Suppressor macrophage treated with lipopolysaccharide for 1 hour (primary cell): ENCODE results near the gene ZNF688.

Source experiments
- DNase-seq, 3 donors: peaks; one replicate each; pipeline ENCODE4 v3.0.0-alpha.2; 2020 to 2022

ZNF688 gene

DNA sequence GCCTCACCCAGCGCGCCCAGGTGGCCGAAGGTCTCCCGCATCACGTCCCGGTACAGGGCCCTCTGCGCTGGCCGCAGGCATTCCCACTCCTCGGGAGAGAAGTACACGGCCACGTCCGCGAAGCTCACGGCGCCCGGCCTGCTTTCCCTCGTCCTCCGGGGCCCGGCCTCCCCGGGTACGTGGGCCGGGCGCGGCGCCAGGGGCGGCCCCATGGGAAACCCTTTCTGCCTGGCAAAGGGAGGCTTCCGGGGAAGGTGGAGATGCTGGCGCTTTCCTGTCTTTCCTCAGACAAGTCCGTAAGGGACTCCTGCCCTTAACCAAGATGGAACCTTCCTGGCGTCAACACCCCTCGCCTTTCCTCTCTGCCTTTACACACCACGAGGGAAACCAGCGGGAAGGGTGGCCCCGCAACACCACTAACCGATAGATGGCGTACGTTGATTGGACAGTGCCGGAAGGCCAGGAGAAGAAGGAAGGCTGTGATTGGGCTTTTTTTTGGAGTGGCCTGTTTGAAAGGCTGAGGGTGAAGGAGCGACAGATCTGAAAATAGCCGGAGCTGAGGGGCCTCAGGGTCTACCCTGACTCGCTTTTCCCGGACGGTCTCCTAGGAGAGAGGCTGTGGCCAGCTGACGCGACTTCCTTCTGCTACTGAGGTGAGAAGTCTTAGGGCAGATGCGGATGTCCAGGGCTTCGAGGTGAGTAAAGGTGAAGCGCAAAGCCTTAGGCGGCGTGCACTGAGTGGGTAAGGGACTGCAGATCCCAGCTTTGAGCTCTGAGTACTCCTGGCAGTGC is 14.1 kb upstream of the ZNF688 start, which contains the start of gene ZNF785:
ZNF785 (minus strand) TSS at position 298 of the 792 bp plus-strand sequence; CDS start at position 212, 86 bp downstream.
- peak; percentile 97 to 98 (median 98) for DNase-seq

DNA sequence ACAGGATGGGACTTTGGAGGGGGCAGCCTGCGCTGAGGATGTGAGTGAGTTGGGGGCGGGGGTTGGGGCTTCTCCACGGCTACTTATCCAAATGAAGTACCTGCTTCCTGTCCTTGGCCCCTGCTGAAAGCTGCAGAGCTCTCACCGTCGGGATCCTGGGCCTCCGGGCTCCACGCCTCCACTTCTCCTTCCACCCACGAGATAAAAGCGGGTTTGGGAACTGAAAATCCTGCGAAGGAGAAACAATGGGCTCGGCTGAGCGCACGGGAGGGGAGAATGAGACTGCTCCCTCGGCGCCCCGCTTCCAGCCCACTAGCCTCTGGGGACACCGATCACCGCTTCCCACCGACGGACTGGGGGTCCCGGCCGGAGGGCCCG is 13.5 kb upstream of the ZNF688 start:
- DNase-seq = peak; percentile 59 to 68 (median 60)

DNA sequence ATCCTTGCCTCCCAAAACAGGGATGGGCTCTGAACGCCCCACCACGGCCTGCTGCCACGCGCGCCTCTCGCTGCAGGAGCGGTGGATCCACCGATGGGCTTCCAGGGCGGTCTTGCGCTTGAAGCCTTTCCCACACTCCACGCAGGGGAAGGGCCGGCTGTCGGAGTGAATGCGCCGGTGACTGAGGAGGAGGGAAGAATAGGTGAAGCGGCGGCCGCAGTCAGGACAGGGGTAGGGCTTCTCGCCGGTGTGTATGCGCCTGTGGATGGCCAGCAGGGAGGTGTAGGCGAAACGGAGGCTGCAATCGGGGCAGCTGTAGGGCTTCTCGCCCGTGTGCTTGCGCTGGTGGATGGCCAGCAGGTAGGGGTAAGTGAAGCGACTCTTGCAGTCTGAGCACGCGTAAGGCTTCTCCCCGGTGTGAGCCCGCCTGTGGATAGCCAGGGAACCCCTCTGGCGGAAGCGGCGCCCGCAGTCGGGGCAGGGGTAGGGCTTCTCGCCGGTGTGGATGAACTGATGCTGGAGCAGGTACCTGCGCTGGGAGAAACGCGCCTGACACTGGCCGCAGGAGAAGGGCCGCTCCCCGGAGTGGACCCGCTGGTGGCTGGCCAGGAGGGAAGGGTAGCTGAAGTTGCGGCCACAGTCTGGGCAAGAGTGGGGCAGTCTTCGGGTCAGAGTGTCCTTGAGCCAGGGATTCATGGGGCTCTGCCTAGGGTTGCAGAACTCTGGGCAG is 11.3 kb upstream of the ZNF688 start:
- no peak for DNase-seq

DNA sequence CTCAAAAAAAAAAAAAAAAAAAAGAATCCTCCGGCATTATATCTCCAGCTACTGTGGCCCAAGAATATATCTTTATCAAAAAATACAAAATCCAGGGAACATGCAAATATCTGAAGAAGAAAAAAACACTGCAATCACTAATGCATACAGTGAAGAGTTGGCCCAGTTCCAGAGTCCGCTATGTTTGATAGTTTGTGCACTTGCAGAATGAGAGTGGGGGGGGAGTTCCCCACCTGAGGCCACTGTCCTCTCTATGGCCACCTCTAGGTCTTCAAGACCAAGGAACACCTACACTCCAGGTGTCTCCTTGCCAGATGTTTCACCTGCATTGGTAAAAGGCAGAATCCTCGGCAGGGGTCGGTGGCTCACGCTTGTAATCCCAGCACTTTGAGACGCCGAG is 9.9 kb upstream of the ZNF688 start:
- DNase-seq = no peak

DNA sequence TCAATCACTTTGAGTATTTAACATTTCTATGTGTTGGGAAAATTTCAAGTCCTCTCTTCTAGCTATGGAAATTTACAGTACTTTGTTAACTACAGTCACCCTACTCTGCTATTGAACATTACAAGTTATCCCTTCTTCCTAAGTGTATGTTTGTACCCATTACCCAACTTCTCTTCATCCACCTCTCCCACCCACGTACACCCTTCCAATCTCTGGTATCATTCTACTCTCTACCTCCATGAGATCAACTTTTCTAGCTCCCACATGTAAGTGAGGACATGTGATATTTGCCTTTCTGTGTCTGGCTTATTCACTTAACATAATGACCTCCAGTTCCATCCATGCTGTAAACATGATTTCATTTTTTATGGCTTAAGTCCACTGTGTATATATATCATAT is 3.2 kb upstream of the ZNF688 start:
- DNase-seq = no peak

DNA sequence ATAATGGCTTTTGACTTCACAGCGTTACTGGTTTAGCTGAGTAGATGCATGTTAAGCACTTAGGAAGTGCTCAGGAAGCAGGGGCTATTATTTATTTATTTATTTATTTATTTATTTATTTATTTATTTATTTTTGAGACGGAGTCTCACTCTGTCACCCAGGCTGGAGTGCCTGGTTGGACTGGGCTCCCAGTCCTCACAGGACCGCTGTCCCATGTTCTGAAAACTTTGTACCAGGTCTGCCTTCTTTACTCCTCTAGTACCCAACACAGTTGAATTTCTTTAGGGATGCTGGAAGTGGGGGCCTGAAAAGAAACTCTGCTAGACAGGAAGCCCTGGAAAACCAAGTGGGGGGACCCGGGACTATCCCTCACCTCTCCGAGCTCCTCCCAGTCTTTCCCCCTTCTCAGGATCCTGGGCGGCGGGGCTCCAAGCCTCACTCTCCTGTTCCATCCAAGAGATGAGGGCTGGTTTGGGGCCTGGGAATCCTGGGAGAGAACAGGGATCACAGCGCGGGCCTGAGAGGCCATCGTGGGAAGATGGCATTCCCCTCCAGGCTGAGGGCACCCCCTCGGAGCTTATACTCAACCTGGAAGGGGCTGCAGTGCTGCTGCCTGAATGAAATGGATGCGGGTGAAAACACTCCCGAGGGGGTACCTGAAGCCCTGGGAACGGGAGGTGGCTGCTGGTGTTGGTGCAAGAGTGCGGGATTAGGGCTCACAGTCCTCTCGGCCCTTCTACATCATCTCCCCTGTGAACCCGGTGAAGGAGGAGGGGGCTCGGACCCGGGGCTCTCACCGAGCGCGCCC is 674 bp downstream of the ZNF688 start:
- DNase-seq = peak in 2 of 3 donors; percentile 13 to 21

DNA sequence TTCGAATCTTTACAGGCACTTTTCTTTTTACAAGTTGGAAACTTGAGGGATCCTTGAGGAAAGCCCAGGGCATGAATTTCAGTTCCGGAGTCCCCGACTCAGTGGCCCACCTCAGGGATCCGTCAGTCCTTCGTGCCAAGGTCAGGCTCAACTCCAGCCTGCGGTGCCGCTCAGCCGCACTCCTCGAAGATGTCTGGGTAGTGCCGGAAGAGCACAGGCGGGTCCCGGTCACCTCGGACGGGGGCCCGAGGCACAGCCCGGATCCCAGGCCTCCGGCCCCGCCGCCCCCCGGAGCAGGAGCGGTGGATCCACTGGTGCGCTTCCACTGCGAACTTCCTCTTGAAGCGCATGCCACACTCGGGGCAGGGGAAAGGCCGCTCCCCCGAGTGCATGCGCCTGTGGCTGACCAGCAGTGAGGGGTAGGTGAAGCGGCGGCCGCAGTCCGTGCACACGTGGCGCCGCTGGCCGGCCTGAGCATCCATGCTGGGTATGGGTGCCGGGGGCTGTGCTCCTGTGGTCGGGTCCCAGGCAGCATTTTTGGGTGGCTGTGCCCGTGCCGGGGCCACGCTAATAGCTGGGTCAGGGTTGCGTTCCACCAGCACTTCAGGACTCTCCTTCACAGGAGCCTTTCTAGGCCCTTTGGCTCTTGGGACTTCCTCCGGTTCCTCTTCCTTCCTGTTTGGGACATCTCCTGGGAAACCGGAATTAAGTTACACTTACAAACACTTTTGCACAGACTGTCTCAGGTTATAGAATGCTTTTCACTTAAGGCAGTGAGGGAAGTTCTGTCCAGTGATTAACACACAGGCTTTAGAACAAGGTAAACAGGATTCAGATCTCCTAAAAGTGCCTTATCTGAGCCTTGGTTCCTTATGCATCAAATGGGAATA is 1.5 kb downstream of the ZNF688 start:
- DNase-seq = no peak

DNA sequence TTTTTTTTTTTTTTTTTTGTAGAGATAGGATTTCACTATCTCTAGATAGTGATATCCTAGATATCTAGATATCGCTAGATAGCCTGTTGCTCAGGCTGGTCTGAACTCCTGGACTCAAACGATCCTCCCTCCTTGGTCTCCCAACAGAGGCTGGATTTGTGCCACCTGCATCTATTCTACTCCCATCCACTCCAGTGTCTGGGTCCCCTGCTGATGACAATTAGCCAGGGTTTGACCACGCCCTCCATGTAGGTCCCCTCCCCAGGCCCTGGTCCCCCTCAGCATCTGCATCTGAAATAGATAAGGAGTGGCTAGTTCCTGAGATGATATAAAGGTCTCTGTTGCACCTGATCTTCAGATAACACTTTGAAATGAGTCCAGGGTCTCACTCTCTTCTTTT is 2.2 kb downstream of the ZNF688 start:
- DNase-seq = no peak

DNA sequence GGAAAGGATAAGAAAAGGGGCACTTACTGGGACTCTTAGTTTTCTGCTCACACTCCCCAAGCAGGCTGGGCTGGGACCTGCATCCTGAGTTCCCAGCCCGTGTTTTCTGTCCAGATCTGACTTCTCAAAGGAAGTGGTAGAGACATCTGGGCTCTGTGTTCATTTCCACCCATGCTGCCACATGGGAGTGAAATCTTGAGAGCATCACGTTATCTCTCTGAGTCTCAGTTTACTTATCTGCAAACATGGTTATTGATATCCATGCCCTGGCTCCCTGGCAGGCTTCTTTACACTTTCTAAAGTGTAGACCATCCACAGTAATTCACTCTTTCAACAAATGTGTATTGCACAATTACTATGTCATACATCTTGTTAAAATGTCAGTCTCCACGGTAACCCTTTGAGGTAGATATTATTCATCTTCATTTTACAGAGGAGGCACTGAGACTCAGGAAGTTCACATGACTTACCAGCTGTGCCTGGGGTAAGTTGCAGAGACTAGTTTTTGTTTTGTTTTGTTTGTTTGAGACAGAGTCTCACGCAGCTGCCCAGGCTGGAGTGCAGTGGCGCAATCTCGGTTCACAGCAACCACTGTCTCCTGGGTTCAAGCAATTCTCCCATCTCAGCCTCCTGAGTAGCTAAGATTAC is 3.4 kb downstream of the ZNF688 start:
- DNase-seq = peak; percentile 80 to 96 (median 86)

DNA sequence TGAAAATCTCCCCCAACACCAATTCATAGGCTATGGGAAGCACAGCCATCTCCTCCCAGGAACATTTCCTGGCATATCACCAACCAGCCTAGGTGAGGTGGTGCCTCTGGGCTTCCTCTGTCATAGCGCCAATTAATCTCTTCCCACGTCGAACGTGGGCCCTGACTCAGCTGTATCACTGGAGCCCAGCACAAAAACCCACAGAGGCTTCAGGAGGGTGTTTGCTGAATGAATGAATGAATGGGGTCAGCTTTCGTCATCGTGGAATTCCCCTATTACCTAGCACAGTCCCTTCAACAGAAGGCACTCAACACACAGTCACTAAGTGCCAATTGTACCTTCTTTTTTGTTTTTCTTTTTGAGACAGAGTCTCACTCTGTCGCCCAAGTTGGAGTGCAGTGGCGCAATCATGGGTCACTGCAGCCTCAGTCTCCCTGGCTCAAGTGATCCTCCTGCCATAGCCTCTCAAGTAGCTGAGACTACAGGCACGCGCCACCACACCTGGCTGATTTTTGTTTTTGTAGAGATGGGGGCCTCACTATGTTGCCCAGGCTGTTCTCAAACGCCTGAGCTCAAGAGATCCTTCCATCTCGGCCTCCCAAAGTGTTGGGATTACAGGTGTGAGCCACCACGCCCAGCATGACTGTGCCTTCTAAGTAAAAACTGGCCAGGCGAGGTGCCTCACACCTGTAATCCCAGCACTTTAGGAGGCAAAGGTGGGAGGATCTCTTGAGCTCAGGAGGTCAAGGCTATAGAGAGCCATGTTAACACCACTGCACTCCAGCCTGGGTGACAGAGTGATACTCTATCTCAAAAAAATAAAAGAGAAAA is 4.1 kb downstream of the ZNF688 start:
- DNase-seq = peak; percentile 50 to 64 (median 53)

DNA sequence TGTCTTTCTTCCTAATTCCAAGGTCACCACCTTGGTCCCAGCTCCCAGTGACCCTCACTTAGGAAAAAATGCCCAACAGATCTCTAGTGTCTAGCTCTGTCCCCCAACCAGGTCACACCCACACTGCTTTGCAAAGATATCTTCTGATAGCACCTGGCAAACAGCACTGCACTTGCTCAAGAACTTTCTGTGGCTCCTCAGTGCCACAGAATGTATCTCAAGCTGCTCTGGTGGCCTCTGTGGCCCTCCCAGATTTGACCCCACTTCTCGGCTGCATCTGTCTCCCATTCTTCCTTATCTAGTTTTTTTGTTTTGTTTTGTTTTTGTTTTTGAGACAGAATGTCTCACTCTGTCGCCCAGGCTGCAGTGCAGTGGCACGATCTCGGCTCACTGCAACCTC is 5.0 kb downstream of the ZNF688 start:
- no peak for DNase-seq

DNA sequence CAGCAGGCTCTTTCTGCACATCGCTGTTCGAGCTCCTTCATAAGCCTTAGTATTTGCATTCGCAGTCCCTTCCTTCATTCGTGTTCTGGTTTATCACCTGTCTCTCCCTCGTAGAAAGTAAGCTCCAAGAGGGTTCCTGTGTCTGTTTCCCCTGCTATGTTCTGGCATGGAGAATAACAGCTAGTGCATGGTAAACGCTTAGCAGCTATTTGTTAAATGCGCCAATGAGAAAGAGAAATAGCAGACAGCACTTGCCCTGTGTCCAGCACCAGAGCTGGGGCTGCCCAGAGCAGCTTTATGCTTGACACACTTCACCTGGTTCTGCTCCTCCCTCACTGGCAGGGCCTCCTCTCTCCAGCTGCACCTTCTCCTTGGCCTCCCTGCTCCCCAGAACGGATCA is 5.5 kb downstream of the ZNF688 start:
- no peak for DNase-seq

DNA sequence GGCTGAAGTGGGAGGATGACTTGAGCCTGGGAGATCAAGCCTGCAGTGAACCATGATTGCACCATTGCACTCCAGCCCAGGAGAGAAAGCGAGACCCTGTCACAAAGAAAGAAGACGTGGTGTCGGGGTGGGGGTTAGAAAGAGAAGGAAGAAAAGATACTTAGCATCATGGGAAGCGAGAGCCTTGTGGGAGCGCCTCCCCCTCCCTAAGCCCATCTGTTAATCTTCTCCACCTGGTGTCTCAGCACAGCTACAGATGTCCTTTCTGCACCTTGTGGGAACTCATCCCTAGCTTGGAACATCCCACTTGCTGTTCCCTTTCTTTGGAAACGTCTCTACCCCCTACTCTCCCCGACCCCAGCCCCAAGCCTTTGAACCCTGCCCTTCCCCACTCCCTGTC is 6.0 kb downstream of the ZNF688 start:
- DNase-seq = no peak

DNA sequence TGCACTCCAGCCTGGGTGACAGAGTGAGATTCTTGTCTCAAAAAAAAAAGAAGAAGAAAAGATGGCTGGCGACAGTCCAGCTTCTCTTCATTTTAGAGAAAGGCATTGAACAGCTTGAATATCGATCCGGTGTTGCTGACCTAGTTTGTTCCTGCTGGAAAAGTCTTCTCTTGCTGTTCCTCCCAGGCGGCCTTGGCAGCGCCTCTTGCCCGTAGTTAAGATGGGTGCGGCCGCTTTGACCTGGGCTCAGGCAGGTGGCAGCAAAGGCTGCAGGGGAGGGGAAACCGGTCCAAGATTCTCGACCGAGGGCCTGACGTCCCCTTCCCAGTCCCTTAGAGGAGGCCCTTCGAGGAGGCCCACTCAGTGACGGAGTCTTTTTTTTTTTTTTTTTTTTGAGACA is 9.5 kb downstream of the ZNF688 start:
- DNase-seq = no peak

DNA sequence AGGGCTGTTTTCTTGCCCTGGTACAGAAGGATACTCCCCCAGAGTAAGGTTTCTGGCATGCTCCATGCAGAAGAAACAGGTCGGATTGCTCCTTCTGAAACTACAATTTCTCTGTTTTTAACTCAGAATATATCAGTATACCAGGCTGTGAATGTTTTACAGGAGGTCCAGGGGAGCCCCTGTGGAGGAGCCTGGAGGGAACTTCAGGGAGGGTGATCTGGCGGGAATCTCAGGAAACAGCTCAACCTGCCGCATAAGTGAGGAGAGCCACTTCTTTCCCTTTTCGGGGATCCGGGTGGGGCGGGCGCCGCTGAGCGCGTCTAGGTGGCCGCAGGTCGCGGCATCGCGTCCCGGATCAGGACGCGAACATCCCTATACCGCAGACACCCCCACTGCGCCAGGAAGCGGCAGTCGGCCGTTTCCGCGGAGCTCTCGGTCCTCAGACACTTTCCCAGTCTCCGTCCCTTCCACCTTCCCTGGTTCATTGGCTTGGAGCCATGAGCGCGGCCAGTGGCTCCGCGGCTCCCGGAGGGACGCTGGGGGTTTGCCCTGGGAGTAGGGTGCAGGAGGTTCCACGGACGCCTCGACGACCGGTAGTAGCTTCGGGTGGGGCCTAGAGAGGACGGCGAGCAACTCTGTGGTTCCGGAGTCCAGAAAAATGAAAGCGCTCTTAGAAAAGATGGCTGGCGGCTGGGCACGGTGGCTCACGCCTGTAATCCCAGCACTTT is 10.3 kb downstream of the ZNF688 start:
- DNase-seq = peak in 2 of 3 donors; percentile 33 to 49

DNA sequence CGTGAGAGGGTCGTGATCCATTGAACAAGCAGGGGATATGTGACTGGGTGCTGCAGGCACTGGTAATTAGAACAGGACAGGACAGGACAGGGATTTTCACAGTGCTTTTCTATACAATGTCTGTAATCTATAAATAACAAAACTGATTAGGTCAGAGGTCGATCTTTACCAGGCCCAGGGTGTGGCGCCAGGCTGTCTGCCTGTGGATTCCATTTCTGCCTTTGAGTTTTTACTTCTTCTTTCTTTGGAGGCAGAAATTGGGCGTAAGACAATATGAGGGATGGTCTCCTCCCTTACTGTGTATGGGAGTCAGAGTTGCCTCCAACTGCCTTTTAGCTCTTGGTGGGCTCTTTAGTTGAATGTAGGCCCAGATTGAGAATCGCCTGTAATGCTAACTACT is 11.8 kb downstream of the ZNF688 start:
- DNase-seq = peak; percentile 32 to 34 (median 33)

DNA sequence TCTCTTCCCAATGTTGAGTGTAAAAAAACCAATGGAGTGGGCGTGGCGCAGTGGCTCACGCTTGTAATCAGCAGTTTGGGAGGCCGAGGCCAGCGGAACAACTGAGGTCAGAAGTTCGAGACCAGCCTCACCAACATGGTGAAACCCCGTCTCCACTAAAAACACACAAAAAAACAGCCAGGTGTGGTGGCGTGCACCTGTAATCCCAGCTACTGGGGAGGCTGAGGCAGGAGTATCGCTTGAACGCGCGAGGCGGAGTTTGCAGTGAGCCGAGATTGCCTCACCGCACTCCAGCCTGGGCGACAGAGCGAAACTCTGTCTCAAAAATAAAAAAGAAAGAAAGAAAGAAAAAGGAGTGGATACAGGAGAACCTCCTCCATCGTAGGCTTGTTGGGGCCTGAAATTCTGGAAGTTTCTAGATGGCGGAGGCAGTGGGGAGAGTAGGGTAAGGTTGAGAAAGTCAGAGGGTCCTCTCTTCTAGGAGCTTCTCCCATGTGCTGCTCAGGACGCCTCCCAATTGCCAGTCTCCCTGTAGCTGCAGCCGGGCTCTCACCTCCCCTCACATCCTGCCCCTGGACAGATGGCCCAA is 12.6 kb downstream of the ZNF688 start:
- DNase-seq = no peak

DNA sequence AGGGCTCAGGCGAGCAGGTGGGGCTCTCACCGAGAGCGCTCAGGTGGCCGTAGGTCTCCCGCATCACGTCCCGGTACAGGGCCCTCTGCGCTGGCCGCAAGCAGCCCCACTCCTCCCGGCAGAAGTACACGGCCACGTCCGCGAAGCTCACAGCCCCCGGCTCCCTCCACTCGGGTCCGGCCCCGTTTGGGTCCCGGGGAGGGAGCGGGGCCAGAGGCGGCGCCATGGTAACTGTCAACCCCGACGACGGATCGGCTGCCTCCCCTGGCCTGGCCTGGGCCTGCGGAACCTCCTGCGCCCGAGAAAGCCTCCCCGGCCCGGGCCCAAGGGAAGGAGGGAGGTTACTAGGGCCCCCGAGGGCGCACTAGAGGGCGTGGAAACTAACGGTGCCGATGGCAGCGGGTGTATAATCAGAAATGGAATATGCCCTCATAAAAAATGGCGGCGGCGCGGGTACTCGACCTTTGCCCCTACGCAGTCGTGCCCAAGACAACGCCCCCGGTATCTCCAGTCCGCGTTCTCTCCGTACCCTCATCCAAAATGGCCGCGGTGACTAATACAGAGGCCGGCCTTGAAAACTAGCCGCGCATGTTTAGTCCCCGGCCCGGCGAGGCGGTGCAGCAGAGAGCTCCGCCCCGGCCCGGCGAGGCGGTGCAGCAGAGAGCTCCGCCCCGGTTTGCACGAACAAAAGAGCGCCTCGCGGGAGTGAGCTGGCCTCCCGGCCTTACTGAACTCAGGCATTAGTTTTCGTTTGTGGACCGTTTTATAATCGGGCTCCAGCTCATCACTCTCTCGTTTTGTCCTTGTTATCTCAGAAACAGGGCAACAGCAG is 13.3 kb downstream of the ZNF688 start, which contains the start of gene ZNF764:
ZNF764 (minus strand) TSS at position 418 of the 832 bp plus-strand sequence; CDS start at position 226, 192 bp downstream.
- peak; percentile 99 to 100 (median 100) for DNase-seq

DNA sequence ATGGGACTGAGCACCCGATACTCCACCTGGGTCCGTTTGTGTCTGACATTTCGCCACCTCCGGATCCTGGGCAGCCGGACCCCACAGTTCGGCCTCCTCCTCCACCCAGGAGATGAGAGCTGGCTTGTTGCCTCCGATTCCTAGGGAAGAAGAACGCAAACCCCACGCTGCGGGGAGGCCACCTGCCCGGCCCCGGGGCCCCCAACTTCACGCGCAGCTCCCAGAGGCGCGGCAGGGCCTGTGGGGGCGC is 13.9 kb downstream of the ZNF688 start:
- DNase-seq = no peak
